Common myeloid progenitor, CD34-positive (primary cell): ENCODE measurements around the gene SRA1.
"Not testable (repeated sequence)": the region's sequence is repeated elsewhere in the genome, so short reads cannot be mapped to it uniquely, and the experiment has no call there.

Experiments
- CTCF ChIA-PET: fragments of 350-600 bp; sonication (Branson Sonifier 250); formaldehyde crosslinking; loops from one replicate; lab custom pipeline; 2021; ENCODE audit warnings: antibody characterized with exemption; lab: Charles Lee
- POLR2A ChIA-PET: fragments of 350-600 bp; sonication (Branson Sonifier 250); formaldehyde crosslinking; loops from one replicate; lab custom pipeline; 2021; ENCODE audit warnings: antibody characterized with exemption; lab: Charles Lee
- DNase-seq, 3 donors: peaks; one replicate each; pipeline versions ENCODE4 v3.0.0 to v3.0.0-alpha.2; 2013
- H3K27ac ChIP-seq, 2 experiments: 1 replicate in 1 of 2; 2 replicates in 1 of 2; pipeline ENCODE4 v1.7.0; 2013; ENCODE audit warnings: inconsistent platforms in 2 of 2, low read length in 2 of 2, mild to moderate bottlenecking in 2 of 2, low read depth in 1 of 2, moderate library complexity in 1 of 2; ENCODE audit not compliant: severe bottlenecking in 2 of 2, insufficient read depth in 1 of 2, poor library complexity in 1 of 2
- H3K27me3 ChIP-seq, 5 experiments: replicated peaks in 2 of 5; 1 replicate in 3 of 5; 2 replicates in 2 of 5; pipeline versions ENCODE4 v1.6.1 to v1.7.0; 2013; ENCODE audit warnings: low read length in 4 of 5, mild to moderate bottlenecking in 2 of 5, moderate library complexity in 2 of 5, inconsistent platforms in 1 of 5; ENCODE audit not compliant: insufficient read depth in 5 of 5, control insufficient read depth in 4 of 5
- H3K36me3 ChIP-seq, 4 experiments: 1 replicate in 2 of 4; 2 replicates in 2 of 4; pipeline versions ENCODE4 v1.6.1 to v1.7.0; 2013; ENCODE audit warnings: low read length in 3 of 4, control low read depth in 1 of 4, mild to moderate bottlenecking in 1 of 4; ENCODE audit not compliant: control insufficient read depth in 4 of 4, insufficient read depth in 4 of 4
- H3K4me1 ChIP-seq, 4 experiments: 1 replicate in 3 of 4; 2 replicates in 1 of 4; pipeline versions ENCODE4 v1.6.1 to v1.7.1; 2013; ENCODE audit warnings: low read length in 3 of 4, mild to moderate bottlenecking in 3 of 4, control low read depth in 1 of 4, inconsistent platforms in 1 of 4, moderate library complexity in 1 of 4; ENCODE audit not compliant: control insufficient read depth in 4 of 4, insufficient read depth in 4 of 4; ENCODE audit errors: control extremely low read depth in 1 of 4
- H3K4me3 ChIP-seq, 7 experiments: 1 replicate in 4 of 7; 2 replicates in 3 of 7; pipeline versions ENCODE4 v1.5.1 to v1.7.0; 2013; ENCODE audit warnings: mild to moderate bottlenecking in 7 of 7, low read length in 6 of 7, moderate library complexity in 6 of 7, inconsistent platforms in 2 of 7, low read depth in 2 of 7, control low read depth in 1 of 7; ENCODE audit not compliant: insufficient read depth in 4 of 7, control insufficient read depth in 1 of 7; ENCODE audit errors: extremely low read depth in 1 of 7
- H3K9me3 ChIP-seq, 5 experiments: 1 replicate in 4 of 5; 2 replicates in 1 of 5; pipeline versions ENCODE4 v1.6.1 to v1.7.1; 2013; ENCODE audit warnings: low read length in 4 of 5, mild to moderate bottlenecking in 2 of 5, inconsistent platforms in 1 of 5, low read depth in 1 of 5, moderate library complexity in 1 of 5; ENCODE audit not compliant: control insufficient read depth in 4 of 5, insufficient read depth in 2 of 5; ENCODE audit errors: control extremely low read depth in 1 of 5
- WGBS: methylation state at CpG from one replicate; pipeline ENCODE4 v1.1.5; 2013; ENCODE audit not compliant: insufficient coverage; 5-methylcytosine and 5-hydroxymethylcytosine counted together

SRA1 gene

DNA sequence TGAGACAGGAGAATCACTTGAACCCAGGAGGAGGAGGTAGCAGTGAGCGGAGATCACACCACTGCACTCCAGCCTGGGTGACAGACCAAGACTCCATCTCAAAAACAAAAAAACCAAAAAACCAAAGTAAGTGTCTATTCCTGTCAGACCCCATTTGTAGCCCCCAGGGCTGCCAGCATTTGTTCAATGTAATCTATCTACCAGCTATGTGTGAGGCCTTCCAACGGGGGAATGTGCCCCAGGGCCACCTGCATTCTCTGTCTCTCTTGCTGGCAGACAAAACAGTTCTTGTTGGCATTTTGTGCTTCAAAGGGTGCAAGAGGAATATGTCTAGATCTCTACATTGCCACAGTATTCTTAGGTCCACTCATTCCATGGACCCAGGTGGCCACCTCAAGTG, 41.6 kb upstream of the SRA1 start:
- no peak for DNase-seq
- Histone ChIP-seq H3K4me1 (peaks cover 4 to 15% (median 8%) of the 10 kb centered on the region in 4 experiments), H3K27me3 (no peaks in the 10 kb centered on the region), H3K9me3 (no peaks in the 10 kb centered on the region), H3K27ac (no peak overlapping the region), H3K36me3 (no peaks in the 10 kb centered on the region), H3K4me3 (no peak overlapping the region)
- ChIA-PET CTCF (no interaction called here), POLR2A (no interaction called here)
- 78% methylated on average over 2 of the region's 2 CpGs for WGBS

DNA sequence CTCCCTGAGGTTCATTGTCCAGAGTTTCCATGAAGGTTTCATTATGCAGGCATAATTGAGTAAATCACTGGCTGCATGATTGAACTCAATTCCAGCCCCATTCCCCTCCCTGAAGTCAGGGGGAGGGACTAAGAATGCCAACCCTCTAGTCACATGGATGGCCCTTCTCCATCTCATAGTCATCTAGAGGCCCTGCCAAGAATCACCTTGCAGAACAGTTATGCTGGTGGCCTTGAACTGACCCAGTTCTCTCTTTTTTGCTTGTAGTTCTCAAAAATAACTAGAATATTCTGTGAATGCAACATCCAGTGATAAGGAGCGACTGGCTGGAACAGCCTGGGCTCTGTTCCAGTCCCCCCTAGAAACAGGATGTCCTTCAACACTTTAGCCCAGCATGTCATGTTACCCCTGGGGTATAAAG, 39.1 kb upstream of the SRA1 start:
- DNase-seq, result no peak
- Histone ChIP-seq H3K27ac (no peak overlapping the region), H3K4me1 (peaks cover 4 to 15% (median 8%) of the 10 kb centered on the region in 4 experiments), H3K4me3 (no peak overlapping the region), H3K36me3 (no peaks in the 10 kb centered on the region), H3K9me3 (no peaks in the 10 kb centered on the region), H3K27me3 (peaks cover 0 to 4% (median 0%) of the 10 kb centered on the region in 5 experiments)
- ChIA-PET CTCF (interaction anchor here (1.5 to 2.0 kb wide), 2 partner anchors 13 to 25 kb away, joined by 3 to 6 read pairs; no protein-coding TSS in a partner anchor), POLR2A (interaction anchor here (0.7 to 1.2 kb wide), 2 partner anchors 15 to 49 kb away, joined by 3 to 4 read pairs; partner anchors contain the start of gene EIF4EBP3)
- no CpG with 5 or more reads among the region's 1 CpG for WGBS

DNA sequence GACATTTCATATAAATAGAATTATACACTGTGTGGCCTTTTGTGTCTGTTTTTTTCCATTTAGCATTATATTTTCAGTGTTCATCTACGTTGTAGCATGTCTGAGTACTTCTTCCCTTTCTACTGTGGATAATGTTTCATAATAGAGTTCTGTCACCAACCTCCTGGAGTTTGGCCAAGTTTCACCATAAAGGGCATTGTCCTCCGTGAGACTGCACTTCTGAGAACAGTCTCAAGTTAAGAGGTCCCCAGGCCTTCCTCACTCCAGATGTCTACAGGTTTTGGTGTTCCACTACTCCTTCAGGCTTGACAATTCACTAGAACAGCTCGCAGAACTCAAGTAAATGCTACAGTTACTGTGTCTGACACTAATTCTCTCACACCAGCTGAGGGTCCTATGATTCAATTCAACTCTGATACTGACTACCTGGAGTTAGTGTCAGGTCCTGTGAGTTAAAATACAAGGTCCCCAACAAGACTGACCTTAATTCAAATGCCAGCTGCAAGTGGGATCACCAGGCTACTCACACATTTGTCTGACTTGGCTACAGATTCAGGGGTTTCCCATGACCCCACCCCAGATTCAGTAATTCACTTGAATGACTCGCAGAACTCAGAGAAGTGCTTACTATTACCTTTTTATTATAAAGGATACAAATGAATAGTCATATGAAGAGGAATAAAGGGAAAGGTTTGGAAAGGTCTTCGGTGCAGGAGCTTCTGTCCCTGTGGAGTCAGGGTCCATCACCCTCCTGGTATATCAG, 38.4 kb upstream of the SRA1 start:
- H3K27ac ChIP-seq, result no peak overlapping the region
- no peaks in the 10 kb centered on the region for H3K9me3 ChIP-seq
- WGBS, result 56% methylated on average over 3 of the region's 5 CpGs
- H3K4me1 ChIP-seq, result peaks cover 4 to 15% (median 8%) of the 10 kb centered on the region in 4 experiments
- H3K36me3 ChIP-seq, result no peaks in the 10 kb centered on the region
- CTCF ChIA-PET, result interaction anchor here (1.1 to 2.0 kb wide), 4 partner anchors 13 to 49 kb away, joined by 3 to 6 read pairs (median 4); partner anchors contain the start of gene EIF4EBP3
- no peak overlapping the region for H3K4me3 ChIP-seq
- POLR2A ChIA-PET, result interaction anchor here (0.7 to 1.2 kb wide), 2 partner anchors 16 to 48 kb away, joined by 3 to 4 read pairs; partner anchors contain the start of gene EIF4EBP3
- H3K27me3 ChIP-seq, result peaks cover 0 to 4% (median 0%) of the 10 kb centered on the region in 5 experiments
- DNase-seq, result peak; percentile 60 to 91 (median 87)

DNA sequence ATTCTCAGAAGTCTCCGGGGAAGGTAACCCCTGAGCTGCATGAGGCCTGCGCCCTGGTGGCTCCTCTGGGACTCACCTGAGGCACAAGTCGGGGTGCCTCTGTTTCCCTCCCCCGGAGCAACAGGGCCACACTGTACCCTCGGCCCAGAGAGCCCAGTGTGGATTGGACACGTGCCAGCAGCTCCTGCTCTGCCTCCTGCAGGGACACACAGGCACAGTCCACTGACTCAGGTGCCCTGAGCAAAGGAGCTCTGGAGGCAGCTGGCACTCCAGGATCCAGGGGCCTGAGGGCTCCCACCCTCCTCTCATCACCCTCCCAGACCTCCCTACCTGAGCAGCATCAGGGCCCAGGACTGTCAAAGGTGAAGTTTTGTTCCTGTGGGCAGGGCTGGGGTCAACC, 36.9 kb upstream of the SRA1 start:
- H3K9me3 ChIP-seq, result no peaks in the 10 kb centered on the region
- POLR2A ChIA-PET, result no interaction called here
- CTCF ChIA-PET, result no interaction called here
- no peak overlapping the region for H3K4me3 ChIP-seq
- no peak overlapping the region for H3K27ac ChIP-seq
- no peak for DNase-seq
- H3K27me3 ChIP-seq, result peaks cover 0 to 4% (median 0%) of the 10 kb centered on the region in 5 experiments
- H3K4me1 ChIP-seq, result peaks cover 4 to 23% (median 8%) of the 10 kb centered on the region in 4 experiments
- 85% methylated on average over 5 of the region's 6 CpGs for WGBS
- H3K36me3 ChIP-seq, result no peaks in the 10 kb centered on the region

DNA sequence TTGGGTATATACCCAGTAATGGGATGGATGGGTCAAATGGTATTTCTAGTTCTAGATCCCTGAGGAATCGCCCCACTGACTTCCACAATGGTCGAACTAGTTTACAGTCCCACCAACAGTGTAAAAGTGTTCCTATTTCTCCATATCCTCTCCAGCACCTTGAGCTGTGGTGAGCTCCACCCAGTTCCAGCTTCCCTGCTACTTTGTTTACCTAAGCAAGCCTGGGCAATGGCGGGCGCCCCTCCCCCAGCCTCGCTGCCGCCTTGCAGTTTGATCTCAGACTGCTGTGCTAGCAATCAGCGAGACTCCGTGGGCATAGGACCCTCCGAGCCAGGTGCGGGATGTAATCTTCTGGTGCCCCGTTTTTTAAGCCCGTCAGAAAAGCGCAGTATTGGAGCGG, 35.8 kb upstream of the SRA1 start:
- H3K36me3 ChIP-seq, POLR2A ChIA-PET, H3K27ac ChIP-seq, H3K4me3 ChIP-seq, DNase-seq, H3K27me3 ChIP-seq, H3K9me3 ChIP-seq: not testable (repeated sequence)
- H3K4me1 ChIP-seq, result peaks cover 4 to 25% (median 9%) of the 10 kb centered on the region in 4 experiments
- CTCF ChIA-PET, result interaction anchor here (0.9 kb wide), 1 partner anchor 19 kb away, joined by 3 read pairs; no protein-coding TSS in a partner anchor
- 87% methylated on average over 4 of the region's 14 CpGs for WGBS

DNA sequence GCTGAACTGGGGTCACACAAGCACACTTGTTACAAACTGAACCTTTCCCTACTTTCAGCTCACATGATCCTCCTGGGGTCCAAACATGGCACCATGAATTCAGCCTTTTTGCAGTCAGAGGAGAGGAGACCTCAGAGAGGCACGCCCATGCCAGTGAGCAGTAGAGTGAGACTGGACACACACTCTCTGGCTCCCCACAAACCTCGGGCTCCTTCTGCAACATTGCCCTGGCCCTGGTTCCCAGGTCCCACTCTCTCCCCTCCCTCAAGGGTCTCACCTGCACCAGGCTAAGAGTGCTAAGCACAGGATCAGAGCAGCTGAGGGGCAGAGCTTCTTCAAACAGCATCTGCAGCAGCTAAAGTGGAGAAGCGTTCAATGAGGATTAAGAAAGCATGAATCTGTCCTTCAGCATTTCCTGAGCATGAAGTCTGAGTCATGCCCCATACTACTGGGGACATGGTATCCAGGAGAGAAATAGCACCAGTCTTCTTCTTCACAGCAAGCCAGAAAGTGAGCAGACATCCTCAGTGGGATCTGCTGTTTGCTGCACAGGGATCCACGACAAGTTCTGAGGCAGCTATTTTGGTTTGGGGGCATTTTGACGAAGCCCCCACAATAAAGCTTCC, 34.6 kb upstream of the SRA1 start:
- 83% methylated on average over 3 of the region's 5 CpGs for WGBS
- Histone ChIP-seq H3K4me3 (no peak overlapping the region), H3K27ac (no peak overlapping the region), H3K9me3 (no peaks in the 10 kb centered on the region), H3K4me1 (peaks cover 4 to 25% (median 9%) of the 10 kb centered on the region in 4 experiments), H3K36me3 (no peaks in the 10 kb centered on the region), H3K27me3 (peaks cover 0 to 4% (median 0%) of the 10 kb centered on the region in 5 experiments)
- peak in 2 of 3 donors; percentile 45 to 47 for DNase-seq
- CTCF ChIA-PET, result interaction anchor here (0.9 to 2.7 kb wide), 3 partner anchors 10 to 43 kb away, joined by 3 to 7 read pairs (median 3); no protein-coding TSS in a partner anchor
- POLR2A ChIA-PET, result no interaction called here
